Activated CD8-positive, alpha-beta memory T cell treated with anti-CD3 and anti-CD28 coated beads, Interleukin-2, amount 50 U/mL, for 24 hours (primary cell): Measurements from ENCODE around the gene OSCAR.
A peak's percentile ranks its signal among the peaks of the same experiment; 100 is the strongest.

Source experiments
- DNase-seq: peaks from one replicate; pipeline ENCODE4 v3.0.0-alpha.2; 2020; ENCODE audit errors: extremely low read depth

OSCAR gene, protein sequence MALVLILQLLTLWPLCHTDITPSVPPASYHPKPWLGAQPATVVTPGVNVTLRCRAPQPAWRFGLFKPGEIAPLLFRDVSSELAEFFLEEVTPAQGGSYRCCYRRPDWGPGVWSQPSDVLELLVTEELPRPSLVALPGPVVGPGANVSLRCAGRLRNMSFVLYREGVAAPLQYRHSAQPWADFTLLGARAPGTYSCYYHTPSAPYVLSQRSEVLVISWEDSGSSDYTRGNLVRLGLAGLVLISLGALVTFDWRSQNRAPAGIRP

DNA sequence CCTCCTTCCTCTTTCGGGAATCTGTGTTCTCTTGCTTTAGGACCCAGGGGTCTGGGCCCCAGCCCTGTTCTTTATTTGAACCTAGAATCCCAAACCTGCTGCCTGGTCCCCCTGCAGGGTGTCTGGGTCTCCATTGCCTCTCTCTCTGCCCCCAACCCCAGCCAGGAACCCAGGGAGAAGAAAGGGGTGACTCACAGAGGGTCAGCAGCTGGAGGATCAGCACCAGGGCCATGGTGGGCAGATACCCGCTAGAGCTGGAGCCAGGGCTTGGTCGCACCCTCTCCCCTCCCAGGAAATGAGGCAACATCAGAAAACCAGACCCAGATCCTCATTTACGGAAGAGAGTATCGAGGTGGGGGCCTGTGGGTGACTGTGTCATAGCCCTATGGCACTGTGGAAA, at the start of gene OSCAR:
Gene OSCAR (minus strand): TSS at position 243 of the 400 bp plus-strand sequence. CDS start 11 bp downstream, at position 232.
- no peak for DNase-seq

DNA sequence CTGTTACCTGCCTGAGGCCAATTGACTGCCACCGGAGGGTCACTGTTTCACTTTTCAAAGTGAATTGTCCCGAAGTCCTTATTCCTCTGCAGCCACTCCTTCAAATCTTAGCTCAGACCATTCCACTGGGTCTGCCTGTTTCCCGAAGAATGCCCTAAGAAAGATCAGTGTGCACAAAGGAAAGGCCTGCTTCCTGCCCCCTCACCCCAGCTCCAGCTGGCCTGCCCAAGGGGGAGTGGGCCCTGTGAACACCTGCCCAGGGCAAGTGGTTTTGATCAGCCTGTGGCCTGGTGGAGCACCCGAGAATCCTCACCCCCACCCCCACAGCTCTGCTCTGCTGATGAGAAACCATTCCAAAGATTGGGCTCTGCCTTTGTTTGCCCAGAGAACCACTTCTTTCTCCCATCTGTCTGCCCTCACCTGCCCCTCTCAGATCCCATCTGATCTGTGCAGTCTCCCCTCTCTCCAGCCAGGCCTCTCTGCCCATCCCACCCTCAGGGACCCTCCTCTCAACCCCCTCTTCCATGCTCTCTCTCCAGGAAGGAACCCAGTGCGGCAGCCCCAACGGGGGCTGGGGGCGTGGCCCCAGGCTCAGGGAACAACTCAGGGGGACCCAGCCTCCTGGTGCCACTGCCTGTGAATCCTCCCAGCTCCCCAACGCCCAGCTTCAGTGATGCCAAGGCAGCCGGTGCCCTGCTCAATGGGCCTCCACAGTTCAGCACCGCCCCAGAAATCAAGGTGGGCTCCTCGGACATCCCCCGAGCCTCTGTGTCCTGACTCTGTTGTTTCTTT, 48.6 kb upstream of the OSCAR start:
- DNase-seq, result no peak

DNA sequence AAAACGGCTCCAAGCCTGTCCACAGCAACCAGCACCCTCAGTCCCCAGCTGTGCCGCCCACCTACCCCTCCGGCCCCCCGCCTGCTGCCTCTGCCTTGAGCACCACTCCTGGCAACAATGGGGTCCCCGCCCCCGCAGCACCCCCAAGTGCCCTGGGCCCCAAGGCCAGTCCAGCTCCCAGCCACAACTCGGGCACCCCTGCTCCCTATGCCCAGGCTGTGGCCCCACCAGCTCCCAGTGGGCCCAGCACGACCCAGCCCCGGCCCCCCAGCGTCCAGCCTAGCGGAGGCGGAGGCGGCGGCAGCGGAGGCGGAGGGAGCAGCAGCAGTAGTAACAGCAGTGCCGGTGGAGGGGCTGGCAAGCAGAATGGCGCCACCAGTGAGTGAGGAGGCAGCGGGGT, 47.6 kb upstream of the OSCAR start:
- DNase-seq, result no peak

DNA sequence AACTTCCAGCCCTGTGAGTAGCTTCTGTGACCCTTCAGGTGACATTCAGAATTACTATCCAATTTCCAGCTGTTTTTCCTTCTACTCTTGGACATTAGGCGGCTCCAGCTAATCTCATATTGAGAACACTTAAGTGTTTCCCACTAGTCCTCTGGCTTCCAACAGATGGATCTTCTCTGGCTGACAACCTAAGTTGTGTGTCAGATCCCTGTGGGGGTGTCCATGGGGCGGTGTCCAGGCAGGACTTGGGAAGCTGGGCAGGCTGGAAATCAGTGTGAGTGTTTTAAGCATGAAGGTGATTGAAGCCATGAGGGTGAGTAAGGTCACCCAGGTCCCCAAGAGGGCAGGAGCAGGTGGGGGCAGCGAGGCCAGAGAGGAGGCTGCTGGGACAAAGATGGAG, 47.1 kb upstream of the OSCAR start:
- no peak for DNase-seq

DNA sequence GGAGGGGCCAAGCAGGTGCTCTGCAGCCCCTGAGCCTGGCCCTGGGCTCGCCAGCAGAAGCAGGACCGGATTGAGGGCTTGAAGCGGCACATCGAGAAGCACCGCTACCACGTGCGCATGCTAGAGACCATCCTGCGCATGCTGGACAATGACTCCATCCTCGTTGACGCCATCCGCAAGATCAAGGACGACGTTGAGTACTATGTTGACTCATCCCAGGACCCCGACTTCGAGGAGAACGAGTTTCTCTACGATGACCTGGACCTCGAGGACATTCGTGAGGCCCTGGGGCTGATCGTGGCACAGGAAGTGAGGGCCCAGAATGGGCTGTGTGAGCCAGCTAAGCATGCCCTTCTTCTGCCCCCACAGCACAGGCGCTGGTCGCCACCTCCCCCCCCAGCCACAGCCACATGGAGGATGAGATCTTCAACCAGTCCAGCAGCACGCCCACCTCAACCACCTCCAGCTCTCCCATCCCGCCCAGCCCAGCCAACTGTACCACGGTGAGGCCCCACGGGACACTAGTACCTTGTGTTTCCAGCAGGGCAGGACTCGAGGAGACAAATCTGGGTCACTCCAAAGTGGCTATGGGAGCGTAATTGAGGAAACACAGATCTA, 45.0 kb upstream of the OSCAR start:
- DNase-seq, result no peak

DNA sequence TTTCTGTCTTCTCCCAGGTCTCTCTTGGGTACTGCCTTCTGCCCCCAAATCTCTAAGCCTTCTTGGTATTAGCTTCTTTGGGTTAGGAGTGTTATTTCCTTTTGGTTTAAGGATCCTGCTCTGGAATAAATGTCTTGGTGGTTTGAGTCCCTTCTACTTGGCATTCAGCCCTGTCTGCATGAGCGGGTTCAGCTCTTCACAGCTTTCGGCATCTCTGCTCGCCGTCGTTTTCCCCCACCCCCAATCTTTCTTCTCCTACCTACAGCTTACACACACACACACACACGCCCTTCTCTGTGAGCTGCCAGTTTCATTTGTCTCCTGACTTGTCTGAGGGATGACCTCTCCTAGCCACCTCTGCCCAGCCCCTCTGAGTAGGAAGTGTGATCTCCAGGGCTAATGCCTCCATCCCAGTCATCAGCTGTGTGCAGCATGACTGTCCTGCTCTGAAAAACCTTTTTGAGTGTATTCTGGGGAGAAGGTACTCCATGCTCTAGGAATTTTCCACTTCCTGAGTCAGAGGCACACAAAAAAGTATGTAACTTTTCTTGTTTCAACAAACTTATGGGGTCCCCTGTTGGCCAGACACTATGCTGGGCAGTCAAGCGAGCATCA, 41.7 kb upstream of the OSCAR start:
- no peak for DNase-seq

DNA sequence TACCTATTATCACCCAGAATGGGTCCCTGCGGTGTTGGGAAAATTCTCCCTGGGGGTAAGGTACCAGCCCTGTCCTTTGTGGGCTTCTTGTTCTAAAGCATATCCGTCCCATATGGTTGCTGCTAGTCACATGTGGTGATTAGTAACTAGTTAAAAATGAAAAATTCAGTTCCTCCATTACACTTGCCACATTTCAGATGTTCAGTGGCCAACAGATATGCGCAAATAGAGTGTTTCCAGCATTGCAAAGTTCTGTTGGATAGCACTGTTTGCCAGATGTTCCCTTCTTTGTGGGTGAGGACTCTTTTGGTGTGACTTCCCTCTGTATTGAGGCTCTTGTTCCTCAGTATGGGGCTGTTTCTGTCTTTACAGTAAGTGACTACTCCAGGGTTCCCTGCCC, 40.8 kb upstream of the OSCAR start:
- no peak for DNase-seq

DNA sequence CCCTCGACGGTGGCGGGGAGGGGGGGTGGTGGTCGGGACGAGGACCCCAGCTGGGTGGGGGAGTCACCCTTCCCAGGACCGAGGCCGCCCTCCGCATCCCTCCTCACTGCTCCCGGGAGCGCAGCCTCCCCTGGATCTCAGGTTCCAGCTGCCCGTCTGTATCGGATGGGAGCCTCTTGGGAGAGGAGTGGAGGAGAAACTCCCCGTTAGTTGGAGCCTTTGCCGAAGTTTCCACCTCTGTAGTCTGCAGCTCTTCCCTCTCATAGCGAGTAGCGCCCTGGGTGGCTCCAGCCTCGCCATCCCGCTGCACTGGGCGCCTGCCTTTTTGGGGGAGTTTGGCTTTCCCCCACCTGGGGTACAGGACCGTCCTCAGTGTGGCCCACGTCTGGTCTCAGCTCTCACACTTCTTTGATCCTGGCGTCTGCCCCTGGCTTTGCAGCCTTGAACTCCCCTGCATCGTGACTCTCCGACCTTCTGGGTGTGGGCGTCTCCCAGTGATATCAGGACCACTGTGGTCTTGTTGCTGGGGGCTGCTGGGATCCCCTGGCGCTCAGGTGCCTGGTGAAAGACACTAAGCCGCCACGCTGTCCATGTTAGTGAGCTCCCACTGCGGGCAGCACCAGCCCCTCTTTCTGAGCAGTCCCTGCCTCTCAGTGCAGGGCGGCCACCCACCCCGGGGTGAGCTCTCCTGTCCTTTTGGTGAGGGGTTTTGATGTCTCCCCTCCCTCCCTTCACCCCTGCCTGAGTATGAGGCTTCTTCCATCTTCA, 38.1 kb upstream of the OSCAR start:
- no peak for DNase-seq

DNA sequence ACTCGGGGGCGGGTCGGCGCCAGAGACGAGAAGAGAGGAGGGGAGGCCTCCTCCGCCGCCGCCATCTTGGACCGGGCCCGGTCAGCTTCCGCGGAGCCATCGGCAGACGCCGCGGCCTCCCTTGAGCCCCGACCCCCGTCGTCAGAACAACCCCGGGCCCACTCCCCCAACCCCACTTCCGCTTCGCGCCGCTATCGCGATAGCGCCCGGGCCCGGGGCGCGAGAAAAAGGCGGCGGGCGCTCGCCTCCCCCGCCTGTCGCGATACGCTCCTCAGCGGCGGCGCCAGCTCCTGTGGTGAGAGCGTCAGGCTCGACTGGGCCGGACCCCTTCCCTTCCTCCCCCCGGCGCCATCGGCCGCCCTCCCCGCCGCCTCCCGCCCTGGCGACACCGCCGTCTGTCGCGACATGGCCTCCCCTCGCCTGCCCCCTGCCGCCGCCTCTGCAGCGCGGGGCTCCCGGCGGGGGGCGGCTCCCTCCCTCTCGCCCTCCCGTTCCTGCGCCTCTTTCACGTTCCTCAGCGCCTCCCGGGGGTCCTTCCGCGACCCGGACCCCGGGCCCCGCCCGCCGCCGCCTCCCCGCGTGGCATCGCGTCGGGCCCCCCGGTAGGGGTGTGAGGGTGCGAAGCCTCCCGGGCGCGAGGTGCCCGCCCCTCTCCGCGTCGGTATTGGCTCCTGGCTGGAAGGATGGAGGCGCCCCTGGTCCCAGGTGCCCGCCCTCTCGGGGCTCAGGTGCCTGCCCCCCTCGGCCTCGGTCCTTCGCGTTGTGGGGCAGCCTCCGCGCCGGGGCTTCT, 37.3 kb upstream of the OSCAR start, which contains the start of gene CNOT3:
Gene CNOT3 (plus strand): TSS at position 64 of the 790 bp plus-strand sequence. CDS start 5,217 bp downstream, outside the sequence.
- DNase-seq, result no peak

DNA sequence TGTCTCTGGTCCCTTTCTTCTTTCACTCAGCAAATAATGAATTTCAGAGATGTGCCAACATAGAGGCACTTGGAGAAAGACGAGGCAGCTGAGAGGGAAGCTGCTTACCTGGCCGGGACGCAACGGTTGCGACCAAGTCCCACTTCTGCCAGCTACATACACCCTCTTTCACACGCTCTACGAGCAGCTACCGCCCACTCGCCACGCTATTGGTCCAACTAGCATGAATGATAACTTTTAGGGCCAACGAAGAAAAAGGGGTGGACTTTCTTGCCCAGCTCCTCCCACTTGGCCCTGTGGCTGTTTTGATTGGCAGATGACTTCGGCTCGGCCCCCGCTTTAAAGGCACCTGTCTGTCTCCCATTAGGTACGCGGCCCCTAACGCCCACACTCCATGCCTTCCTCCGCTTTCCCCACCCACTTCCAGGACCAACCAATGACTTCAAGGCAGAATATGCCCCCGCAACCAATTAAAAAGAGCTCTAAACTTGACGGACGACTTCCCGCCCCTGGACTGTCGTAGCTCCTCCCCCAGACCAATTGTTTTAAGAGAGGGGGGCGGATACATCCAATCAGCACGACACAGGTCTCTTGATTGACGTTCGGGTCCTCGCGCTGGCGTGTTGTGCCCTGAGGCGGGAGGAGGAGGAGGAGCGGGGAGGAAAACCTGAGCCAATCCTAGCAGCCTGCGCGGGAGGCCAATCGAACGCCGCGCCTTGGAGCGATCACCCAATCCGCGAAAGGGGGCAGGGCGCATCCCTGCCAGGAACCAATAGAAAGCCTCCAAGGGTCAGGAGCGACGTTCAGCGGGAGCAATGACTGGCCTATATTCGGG, 36.5 kb upstream of the OSCAR start:
- DNase-seq, result peak; percentile 98

DNA sequence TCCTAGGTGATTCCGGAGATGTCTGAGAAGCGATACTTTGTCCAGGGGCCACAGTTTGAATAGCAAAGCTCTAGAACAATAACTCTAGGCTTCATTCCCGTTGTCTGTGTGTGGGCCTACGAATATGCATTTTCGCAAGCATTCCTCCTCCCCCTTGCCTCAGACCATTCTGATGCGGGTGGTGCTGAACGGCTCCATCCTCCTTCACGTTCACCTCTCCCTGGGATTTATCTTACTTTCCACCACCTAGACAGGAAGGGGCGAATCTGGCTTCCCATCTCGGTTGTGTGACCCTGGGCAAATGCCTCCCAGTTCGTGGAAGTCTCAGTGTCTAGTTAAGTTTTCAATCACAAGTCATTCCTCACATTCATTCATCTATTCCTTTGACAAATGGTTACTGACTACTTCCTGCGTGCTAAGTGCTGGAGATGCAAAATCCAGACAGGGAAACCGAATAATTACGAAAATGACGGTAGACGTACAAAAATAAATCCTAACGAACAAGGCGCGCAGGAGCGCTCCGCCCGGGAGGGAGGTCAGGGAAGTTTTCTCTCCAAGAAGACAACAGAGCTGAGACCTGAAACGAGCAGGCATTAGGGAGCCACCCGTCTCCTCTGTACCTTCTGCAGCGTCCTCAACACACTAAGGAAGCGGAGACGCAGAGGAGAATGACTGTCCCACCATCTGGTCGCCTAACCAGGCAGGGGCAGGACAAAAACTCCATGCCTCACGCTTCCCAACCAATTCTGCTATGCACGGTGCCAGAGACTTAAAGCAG, 35.7 kb upstream of the OSCAR start:
- DNase-seq, result no peak

DNA sequence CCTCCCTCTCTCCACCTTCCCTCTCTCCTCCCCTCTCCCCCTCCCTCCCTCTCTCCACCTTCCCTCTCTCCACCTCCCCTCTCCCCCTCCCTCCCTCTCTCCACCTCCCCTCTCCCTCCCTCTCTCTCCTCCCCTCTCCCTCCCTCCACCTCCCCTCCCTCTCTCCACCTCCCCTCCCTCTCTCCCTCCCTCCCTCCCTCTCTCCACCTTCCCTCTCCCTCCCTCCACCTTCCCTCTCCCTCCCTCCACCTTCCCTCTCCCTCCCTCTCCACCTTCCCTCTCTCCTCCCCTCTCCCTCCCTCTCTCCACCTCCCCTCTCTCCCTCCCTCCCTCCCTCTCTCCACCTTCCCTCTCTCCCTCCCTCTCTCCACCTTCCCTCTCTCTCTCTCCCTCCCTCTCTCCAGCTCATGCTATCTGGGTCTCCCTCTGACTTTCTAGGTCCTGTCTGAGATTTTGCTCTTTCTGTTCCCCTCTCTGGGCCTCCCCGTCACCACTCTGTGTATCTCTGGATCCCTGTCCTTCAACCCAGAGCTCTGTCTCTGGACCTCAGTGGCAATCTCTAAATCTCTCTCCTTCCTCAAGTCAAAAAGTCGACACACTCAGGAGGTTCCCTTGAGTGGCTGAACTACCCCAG, 33.5 kb upstream of the OSCAR start:
- no peak for DNase-seq

DNA sequence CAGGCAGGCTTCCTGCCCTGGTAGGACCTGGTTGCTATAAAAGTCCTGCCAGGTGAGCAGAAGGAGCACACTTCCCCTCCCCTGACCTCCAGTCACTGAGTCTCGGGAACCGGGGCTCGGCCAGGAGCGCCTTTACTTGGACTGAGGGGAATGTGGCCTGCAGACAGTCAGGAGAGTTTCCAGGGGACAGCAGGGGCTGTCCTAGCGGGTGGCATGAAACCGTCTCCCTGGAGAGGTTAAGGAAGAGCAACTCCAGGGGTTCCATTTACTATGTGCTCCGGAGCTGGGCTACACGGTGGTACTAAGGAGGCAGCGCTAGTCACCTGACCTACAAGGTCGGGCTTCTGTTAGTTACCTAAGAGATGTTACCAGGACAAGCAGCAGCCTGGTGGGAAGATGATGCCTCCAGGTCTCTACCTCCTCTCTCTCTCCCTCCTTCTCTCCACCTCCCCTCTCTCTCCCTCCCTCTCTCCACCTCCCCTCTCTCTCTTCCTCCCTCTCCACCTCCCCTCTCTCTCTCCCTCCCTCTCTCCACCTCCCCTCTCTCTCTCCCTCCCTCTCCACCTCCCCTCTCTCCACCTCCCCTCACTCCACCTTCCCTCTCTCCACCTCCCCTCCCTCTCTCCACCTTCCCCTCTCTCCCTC, 32.8 kb upstream of the OSCAR start:
- DNase-seq, result no peak

DNA sequence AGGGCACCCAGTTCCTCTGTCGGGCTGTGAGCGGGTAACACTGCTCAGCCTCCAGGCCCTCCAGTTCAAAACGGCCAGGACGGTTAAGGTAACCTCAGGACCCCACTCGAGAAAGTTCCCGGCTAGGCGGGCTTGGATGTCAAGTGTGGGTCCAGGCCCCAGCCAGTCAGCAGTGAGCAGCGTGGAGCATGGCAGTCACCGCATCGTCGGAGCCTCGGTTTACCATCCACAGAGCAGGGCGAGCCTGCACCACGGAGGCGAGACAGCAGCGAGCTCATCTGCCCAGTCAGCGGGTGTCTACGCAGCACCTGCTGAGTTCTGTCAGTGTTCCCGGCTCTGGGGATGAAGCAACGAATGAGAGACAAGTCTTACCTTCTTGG, 29.0 kb upstream of the OSCAR start:
- no peak for DNase-seq

DNA sequence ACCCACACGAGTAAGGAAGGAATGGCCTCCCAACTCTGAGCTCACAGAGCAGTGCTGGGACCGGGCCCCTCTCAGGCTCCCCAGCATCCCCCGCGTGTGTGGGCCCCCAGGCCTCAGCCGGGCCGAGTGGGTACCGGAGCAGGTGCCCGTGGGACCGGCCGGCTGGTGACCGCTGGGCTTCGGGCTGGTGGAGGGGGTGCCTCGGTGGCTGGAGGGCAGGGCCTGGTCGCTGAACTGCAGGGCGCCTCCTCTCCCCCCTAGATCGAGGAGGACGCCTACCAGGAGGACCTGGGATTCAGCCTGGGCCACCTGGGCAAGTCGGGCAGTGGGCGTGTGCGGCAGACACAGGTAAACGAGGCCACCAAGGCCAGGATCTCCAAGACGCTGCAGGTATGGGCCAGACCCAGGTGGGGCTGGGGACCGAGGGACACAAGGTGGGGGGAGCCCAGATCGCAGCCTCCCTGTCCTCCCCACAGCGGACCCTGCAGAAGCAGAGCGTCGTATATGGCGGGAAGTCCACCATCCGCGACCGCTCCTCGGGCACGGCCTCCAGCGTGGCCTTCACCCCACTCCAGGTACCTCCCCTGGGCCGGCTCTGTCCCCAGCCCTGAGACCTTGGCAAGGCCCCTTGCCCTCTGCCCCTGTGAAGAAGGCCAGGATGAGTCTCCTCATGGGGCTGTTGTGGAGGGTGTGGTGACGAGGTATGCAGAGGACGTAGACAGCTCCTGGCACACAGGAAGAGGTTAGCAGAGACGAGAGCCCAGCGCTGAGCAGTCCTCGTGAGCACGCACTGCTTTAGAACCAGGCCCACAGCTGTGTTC, 28.4 kb upstream of the OSCAR start:
- no peak for DNase-seq

DNA sequence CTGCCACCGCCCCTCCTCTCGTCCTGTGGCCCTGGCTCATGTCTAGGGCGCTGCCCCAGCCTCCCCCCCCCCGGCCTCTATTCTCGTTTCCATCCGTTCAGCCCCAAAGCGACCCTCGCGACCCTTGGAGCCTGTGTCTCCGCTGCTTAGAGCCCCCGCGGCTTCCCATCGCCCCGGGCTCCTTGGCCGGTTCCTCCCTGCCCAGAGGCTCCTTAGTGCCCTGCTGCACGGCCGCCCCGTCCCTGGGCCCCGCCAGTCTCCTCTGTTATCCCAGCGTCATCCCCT, 27.8 kb upstream of the OSCAR start:
- no peak for DNase-seq

DNA sequence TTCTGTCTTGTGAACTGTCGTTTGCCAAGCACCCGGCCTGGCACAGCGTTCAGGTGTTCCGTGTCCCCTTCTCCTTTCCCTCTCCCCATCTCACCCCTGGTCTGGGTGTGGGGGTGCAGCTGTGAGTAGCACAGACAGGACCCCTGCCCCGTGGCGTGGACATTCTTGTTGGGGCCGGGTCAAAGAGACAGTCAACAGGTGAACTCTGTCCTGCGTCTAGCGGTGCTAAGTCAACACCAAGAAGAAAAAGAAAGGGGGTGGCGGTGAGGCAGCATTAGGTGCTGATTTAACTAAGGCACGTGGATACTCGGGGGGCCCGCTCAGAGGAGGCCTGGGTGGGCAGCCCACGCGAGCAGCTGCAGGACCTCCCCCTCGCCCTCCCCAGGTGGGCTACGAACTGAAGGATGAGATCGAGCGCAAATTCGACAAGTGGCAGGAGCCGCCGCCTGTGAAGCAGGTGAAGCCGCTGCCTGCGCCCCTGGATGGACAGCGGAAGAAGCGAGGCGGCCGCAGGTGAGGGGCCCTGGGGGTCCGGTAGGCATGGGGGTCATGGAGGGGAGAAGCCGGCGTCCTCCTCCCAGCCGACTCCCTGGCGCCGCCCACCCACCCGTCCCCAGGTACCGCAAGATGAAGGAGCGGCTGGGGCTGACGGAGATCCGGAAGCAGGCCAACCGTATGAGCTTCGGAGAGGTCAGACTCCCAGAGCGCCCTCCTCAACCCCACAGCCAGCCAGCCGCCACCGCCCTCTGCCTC, 27.3 kb upstream of the OSCAR start:
- no peak for DNase-seq
